Left lung (tissue), 10 donors: ENCODE measurements around the gene IL18RAP. TPM values are rescaled to one million over a fixed set of nuclear protein-coding genes. Genes with fewer than 3 reads are reported as not detected.
A peak's percentile ranks its signal among the peaks of the same experiment; 100 is the strongest.

Experiments
- ATAC-seq: fragments of 200-7000 bp; cut with Tn5 transposase; one replicate; pipeline ENCODE4 v1.9.1; 2020; ENCODE audit warnings: moderate library complexity
- DNase-seq, 4 donors: peaks; one replicate each; pipeline ENCODE4 v3.0.0-alpha.2; 2013 to 2020
- H3K27ac ChIP-seq, 2 donors: fragments of 200-600 bp; sonication (generic) in 1 of 2; one replicate each; pipeline versions ENCODE4 v1.5.0 to v1.8.0; 2020 to 2021
- H3K27me3 ChIP-seq, 2 donors: fragments of 200-600 bp; sonication (generic) in 1 of 2; one replicate each; pipeline versions ENCODE4 v1.5.0 to v1.8.0; 2020 to 2021
- H3K36me3 ChIP-seq, 2 donors: fragments of 200-600 bp; sonication (generic) in 1 of 2; one replicate each; pipeline versions ENCODE4 v1.5.0 to v1.8.0; 2020 to 2021
- H3K4me1 ChIP-seq, 2 donors: fragments of 200-600 bp; one replicate each; pipeline ENCODE4 v1.8.0; 2021
- H3K4me3 ChIP-seq, 2 donors: fragments of 200-600 bp; sonication (generic) in 1 of 2; one replicate each; pipeline versions ENCODE4 v1.5.0 to v1.8.0; 2020 to 2021; ENCODE audit warnings: mild to moderate bottlenecking in 1 of 2
- H3K9me3 ChIP-seq, 2 donors: fragments of 200-600 bp; sonication (generic) in 1 of 2; one replicate each; pipeline versions ENCODE4 v1.5.0 to v1.8.0; 2020 to 2021
- intact Hi-C, 2 donors: fragments of 100-400 bp; cut with DNase I; formaldehyde crosslinking; loops; one replicate each; pipeline versions ENCODE4 v1.11.2 to v1.14.2; 2022
- polyA plus RNA-seq, 6 donors: library from polyadenylated mRNA; unstranded; fragments of 120-200 nt; gene quantifications; one replicate each; pipeline ENCODE4 v1.2.1, GENCODE V29; 2013; ENCODE audit not compliant: insufficient read length in 6 of 6
- total RNA-seq, 2 donors: library from RNA; stranded (reverse); fragmentation: NEBNext Ultra II Directional; extraction: Animal tissue kit (Norgen Biotek cat#: 25700); gene quantifications; one replicate each; pipeline ENCODE4 v1.2.1, GENCODE V29; 2021
- TF ChIP-seq, protein P1 (sequence below), 2 donors: fragments of 200-600 bp; sonication (generic) in 1 of 2; IDR thresholded peaks; one replicate each; pipeline versions ENCODE4 v1.5.0 to v1.8.0; 2021; ENCODE audit warnings: antibody characterized with exemption in 2 of 2
- donor health status: DM: no; HTN: yes; CAD: no.
- donor health status: DM: no; HTN: no; CAD: no.

Gene IL18RAP
- total and polyA plus RNA-seq, 8 donors = 0.43 to 15.2 (median 0.92) TPM

DNA sequence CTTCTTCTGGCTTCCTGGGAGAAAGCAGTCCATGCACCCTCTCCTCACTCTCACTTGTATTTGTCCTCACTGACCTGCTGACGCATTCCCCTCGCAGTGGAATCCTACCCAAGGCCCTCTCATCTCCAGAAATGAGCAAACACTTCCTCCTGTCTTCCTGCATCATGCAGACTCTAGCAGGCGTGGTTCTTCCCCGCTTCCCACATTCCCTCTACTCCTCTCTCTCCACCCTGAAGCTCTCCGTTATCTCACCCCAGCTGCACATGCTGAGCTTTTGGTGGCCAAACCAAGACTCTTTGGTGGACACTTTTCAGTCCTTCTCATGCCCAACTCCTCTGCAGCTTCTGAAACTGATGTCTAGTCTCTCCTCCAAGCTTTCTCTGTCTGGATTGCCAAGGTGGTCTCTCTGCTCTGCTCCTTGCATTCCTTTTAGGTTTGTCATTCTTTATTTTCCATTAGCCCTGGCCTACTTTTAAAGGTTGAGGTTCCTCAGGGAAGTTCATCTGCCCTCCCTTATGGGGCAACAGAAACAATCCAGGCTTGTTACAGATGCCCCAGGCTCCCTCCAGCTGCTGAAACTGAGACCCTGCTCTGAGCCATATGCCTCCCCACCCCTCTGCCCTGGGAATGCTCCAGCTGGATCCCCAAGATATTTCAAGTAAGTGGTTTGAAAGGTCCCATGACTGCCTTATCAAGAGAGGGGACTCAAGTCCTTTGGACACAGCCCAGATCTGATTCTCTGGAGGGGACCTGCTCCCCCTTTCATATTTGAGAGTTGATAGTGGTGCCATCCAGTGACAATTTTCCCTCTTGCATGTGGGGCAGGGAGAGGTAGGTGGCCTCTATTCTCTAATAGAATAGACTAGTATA is 835 bp upstream of the IL18RAP start:
- peak overlapping the region in 1 of 2 donors; percentile 78 for H3K27ac ChIP-seq
- ATAC-seq = no peak

GRCh38 chr2:102423368-102423767 is 408 bp downstream of the IL18RAP start:
- Histone ChIP-seq H3K4me1 (peaks cover 0 to 29% of the 10 kb centered on the region in 2 donors), H3K4me3 (peak overlapping the region in 1 of 2 donors; percentile 15), H3K27me3 (no peaks in the 10 kb centered on the region), H3K27ac (peak overlapping the region in 1 of 2 donors; percentile 78), H3K36me3 (no peaks in the 10 kb centered on the region), H3K9me3 (no peaks in the 10 kb centered on the region)
- no peak for ATAC-seq
- intact Hi-C loops = no loop called here
- TF ChIP-seq, protein P1, sequence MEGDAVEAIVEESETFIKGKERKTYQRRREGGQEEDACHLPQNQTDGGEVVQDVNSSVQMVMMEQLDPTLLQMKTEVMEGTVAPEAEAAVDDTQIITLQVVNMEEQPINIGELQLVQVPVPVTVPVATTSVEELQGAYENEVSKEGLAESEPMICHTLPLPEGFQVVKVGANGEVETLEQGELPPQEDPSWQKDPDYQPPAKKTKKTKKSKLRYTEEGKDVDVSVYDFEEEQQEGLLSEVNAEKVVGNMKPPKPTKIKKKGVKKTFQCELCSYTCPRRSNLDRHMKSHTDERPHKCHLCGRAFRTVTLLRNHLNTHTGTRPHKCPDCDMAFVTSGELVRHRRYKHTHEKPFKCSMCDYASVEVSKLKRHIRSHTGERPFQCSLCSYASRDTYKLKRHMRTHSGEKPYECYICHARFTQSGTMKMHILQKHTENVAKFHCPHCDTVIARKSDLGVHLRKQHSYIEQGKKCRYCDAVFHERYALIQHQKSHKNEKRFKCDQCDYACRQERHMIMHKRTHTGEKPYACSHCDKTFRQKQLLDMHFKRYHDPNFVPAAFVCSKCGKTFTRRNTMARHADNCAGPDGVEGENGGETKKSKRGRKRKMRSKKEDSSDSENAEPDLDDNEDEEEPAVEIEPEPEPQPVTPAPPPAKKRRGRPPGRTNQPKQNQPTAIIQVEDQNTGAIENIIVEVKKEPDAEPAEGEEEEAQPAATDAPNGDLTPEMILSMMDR (IDR thresholded peaks at IDR 0.05) = no peak
- no peak for DNase-seq

More for the DNA sequence above, 835 bp upstream of the IL18RAP start:
- no peaks in the 10 kb centered on the region for H3K36me3 ChIP-seq
- no peaks in the 10 kb centered on the region for H3K9me3 ChIP-seq
- DNase-seq = no peak
- intact Hi-C loops = no loop called here
- no peaks in the 10 kb centered on the region for H3K27me3 ChIP-seq
- TF ChIP-seq, protein P1 (IDR thresholded peaks at IDR 0.05) = no peak
- peaks cover 0 to 29% of the 10 kb centered on the region in 2 donors for H3K4me1 ChIP-seq
- no peak overlapping the region for H3K4me3 ChIP-seq

- H3K27ac ChIP-seq = peak overlapping the region in 1 of 2 donors; percentile 78
- H3K4me1 ChIP-seq = peaks cover 0 to 20% of the 10 kb centered on the region in 2 donors
- DNase-seq (no peak), ATAC-seq (no peak)
- peak overlapping the region in 1 of 2 donors; percentile 15 for H3K4me3 ChIP-seq
- intact Hi-C loops = no loop called here
- no peaks in the 10 kb centered on the region for H3K27me3 ChIP-seq
- no peaks in the 10 kb centered on the region for H3K36me3 ChIP-seq
- H3K9me3 ChIP-seq = no peaks in the 10 kb centered on the region
- TF ChIP-seq, protein P1 (IDR thresholded peaks at IDR 0.05) = no peak
Measured at GRCh38 chr2:102424754-102425153, 1.8 kb downstream of the IL18RAP start.

GRCh38 chr2:102425441-102426132 is 2.6 kb downstream of the IL18RAP start:
- intact Hi-C loops = no loop called here
- H3K4me1 ChIP-seq = peaks cover 0 to 20% of the 10 kb centered on the region in 2 donors
- peak overlapping the region in 1 of 2 donors; percentile 3 for H3K4me3 ChIP-seq
- no peaks in the 10 kb centered on the region for H3K9me3 ChIP-seq
- H3K27ac ChIP-seq = peak overlapping the region in 1 of 2 donors; percentile 78
- no peak for DNase-seq
- ATAC-seq = no peak
- H3K36me3 ChIP-seq = no peaks in the 10 kb centered on the region
- no peaks in the 10 kb centered on the region for H3K27me3 ChIP-seq
- TF ChIP-seq, protein P1 (IDR thresholded peaks at IDR 0.05) = no peak

GRCh38 chr2:102427249-102427648 is 4.3 kb downstream of the IL18RAP start:
- intact Hi-C loops = no loop called here
- Histone ChIP-seq H3K4me3 (peak overlapping the region in 1 of 2 donors; percentile 8), H3K27me3 (no peaks in the 10 kb centered on the region), H3K27ac (no peak overlapping the region), H3K4me1 (peaks cover 0 to 8% of the 10 kb centered on the region in 2 donors), H3K36me3 (no peaks in the 10 kb centered on the region), H3K9me3 (no peaks in the 10 kb centered on the region)
- ATAC-seq = no peak
- DNase-seq = no peak
- TF ChIP-seq, protein P1 (IDR thresholded peaks at IDR 0.05) = no peak
